ENCODE results near the gene CLDND2.

DNA sequence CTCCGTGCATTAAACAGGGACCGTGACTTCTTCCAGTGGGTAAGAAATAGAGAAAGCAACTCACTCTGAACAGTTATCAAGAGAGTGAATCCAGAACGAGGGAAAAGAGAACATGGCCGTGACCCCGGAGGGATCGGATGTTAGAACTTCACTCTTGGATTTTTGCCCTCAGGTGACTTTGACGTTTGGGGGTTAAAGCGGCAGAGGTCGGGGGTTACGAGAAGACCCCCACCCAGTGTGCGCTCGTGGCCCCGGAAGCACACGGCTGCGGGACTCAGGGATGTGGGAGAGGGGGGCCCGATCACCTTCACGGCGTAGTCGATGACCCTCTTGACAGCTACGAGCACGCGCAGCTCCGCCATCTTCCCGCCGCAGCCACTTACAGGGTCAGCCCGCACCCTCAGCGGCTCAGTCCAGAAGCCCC is 2.8 kb downstream of the CLDND2 start, which contains the start of gene ETFB:
- TF ChIP-seq, protein P1, sequence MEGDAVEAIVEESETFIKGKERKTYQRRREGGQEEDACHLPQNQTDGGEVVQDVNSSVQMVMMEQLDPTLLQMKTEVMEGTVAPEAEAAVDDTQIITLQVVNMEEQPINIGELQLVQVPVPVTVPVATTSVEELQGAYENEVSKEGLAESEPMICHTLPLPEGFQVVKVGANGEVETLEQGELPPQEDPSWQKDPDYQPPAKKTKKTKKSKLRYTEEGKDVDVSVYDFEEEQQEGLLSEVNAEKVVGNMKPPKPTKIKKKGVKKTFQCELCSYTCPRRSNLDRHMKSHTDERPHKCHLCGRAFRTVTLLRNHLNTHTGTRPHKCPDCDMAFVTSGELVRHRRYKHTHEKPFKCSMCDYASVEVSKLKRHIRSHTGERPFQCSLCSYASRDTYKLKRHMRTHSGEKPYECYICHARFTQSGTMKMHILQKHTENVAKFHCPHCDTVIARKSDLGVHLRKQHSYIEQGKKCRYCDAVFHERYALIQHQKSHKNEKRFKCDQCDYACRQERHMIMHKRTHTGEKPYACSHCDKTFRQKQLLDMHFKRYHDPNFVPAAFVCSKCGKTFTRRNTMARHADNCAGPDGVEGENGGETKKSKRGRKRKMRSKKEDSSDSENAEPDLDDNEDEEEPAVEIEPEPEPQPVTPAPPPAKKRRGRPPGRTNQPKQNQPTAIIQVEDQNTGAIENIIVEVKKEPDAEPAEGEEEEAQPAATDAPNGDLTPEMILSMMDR (IDR thresholded peaks at IDR 0.05), result no peak
- peak; percentile 72 for TF ChIP-seq POLR2AphosphoS5 (IDR thresholded peaks at IDR 0.05)
- peak; percentile 62 to 63 for TF ChIP-seq POLR2A (IDR thresholded peaks at IDR 0.05)
